ENCODE data around the gene ITGB5.

ITGB5 gene

GRCh38 chr3:124903896-124904834, 17.0 kb upstream of the ITGB5 start:
- no peak overlapping the region for H3K4me3 ChIP-seq (ENCODE audit: low read depth, low read length)
- no peak for DNase-seq (ENCODE audit: low read depth)
- no peak for TF ChIP-seq MAX (IDR thresholded peaks at IDR 0.05; ENCODE audit: low read depth, low read length)
- TF ChIP-seq POLR2A (IDR thresholded peaks at IDR 0.05; ENCODE audit: extremely low read depth, insufficient read length), result no peak
- no peak for TF ChIP-seq CTCF (IDR thresholded peaks at IDR 0.05; ENCODE audit: low read depth, low read length)
- no peak for TF ChIP-seq MYC (IDR thresholded peaks at IDR 0.05; ENCODE audit: low read depth, low read length)

- DNase-seq (ENCODE audit: low read depth), result no peak
- no peak overlapping the region for H3K4me3 ChIP-seq (ENCODE audit: low read depth, low read length)
These were observed 9.8 kb upstream of the ITGB5 start for GRCh38 chr3:124896824-124897526.

GRCh38 chr3:124895756-124896155, 8.6 kb upstream of the ITGB5 start:
- TF ChIP-seq MYC (IDR thresholded peaks at IDR 0.05; ENCODE audit: low read depth, low read length), result no peak
- no peak for TF ChIP-seq MAX (IDR thresholded peaks at IDR 0.05; ENCODE audit: low read depth, low read length)
- no peak for TF ChIP-seq POLR2A (IDR thresholded peaks at IDR 0.05; ENCODE audit: extremely low read depth, insufficient read length)
- no peak for TF ChIP-seq CTCF (IDR thresholded peaks at IDR 0.05; ENCODE audit: low read depth, low read length)
- no peak overlapping the region for H3K4me3 ChIP-seq (ENCODE audit: low read depth, low read length)
- no peak for DNase-seq (ENCODE audit: low read depth)

More at GRCh38 chr3:124896824-124897526, 9.8 kb upstream of the ITGB5 start:
- TF ChIP-seq POLR2A (IDR thresholded peaks at IDR 0.05; ENCODE audit: extremely low read depth, insufficient read length), result no peak
- TF ChIP-seq CTCF (IDR thresholded peaks at IDR 0.05; ENCODE audit: low read depth, low read length), result no peak
- TF ChIP-seq MAX (IDR thresholded peaks at IDR 0.05; ENCODE audit: low read depth, low read length), result no peak
- no peak for TF ChIP-seq MYC (IDR thresholded peaks at IDR 0.05; ENCODE audit: low read depth, low read length)

- no peak for DNase-seq (ENCODE audit: low read depth)
- H3K4me3 ChIP-seq (ENCODE audit: low read depth, low read length), result no peak overlapping the region
- TF ChIP-seq CTCF (IDR thresholded peaks at IDR 0.05; ENCODE audit: low read depth, low read length) (no peak), POLR2A (IDR thresholded peaks at IDR 0.05; ENCODE audit: extremely low read depth, insufficient read length) (no peak), MAX (IDR thresholded peaks at IDR 0.05; ENCODE audit: low read depth, low read length) (no peak), MYC (IDR thresholded peaks at IDR 0.05; ENCODE audit: low read depth, low read length) (no peak)
These were observed 6.4 kb upstream of the ITGB5 start for GRCh38 chr3:124893526-124893925.

- H3K4me3 ChIP-seq (ENCODE audit: low read depth, low read length), result no peak overlapping the region
- TF ChIP-seq MAX (IDR thresholded peaks at IDR 0.05; ENCODE audit: low read depth, low read length) (no peak), CTCF (IDR thresholded peaks at IDR 0.05; ENCODE audit: low read depth, low read length) (no peak), MYC (IDR thresholded peaks at IDR 0.05; ENCODE audit: low read depth, low read length) (no peak), POLR2A (IDR thresholded peaks at IDR 0.05; ENCODE audit: extremely low read depth, insufficient read length) (no peak)
- no peak for DNase-seq (ENCODE audit: low read depth)
These were observed 3.5 kb upstream of the ITGB5 start for GRCh38 chr3:124890573-124891190.
